ENCODE measurements around the gene GRID1. TPM values are rescaled to one million over a fixed set of nuclear protein-coding genes. Genes with fewer than 3 reads are reported as not detected.
A peak's percentile ranks its signal among the peaks of the same experiment; 100 is the strongest.

The GRID1 gene
- total RNA-seq, 1 experiment from 2014 or later: 0.37 TPM

GRCh38 chr10:85862771-85863170 lies 503.8 kb downstream of the GRID1 start (continued):
- no peak for TF ChIP-seq TP53 (CRISPR knock-in tag; IDR thresholded peaks at IDR 0.05)

GRCh38 chr10:85861513-85862197 lies 504.9 kb downstream of the GRID1 start:
- H3K9me3 Mint-ChIP-seq: peaks cover 24% of the 10 kb centered on the region
- DNase-seq (ENCODE audit: low spot score): no peak
- ATAC-seq: no peak
- no peaks in the 10 kb centered on the region for H3K36me3 Mint-ChIP-seq
- TF ChIP-seq, protein P1, sequence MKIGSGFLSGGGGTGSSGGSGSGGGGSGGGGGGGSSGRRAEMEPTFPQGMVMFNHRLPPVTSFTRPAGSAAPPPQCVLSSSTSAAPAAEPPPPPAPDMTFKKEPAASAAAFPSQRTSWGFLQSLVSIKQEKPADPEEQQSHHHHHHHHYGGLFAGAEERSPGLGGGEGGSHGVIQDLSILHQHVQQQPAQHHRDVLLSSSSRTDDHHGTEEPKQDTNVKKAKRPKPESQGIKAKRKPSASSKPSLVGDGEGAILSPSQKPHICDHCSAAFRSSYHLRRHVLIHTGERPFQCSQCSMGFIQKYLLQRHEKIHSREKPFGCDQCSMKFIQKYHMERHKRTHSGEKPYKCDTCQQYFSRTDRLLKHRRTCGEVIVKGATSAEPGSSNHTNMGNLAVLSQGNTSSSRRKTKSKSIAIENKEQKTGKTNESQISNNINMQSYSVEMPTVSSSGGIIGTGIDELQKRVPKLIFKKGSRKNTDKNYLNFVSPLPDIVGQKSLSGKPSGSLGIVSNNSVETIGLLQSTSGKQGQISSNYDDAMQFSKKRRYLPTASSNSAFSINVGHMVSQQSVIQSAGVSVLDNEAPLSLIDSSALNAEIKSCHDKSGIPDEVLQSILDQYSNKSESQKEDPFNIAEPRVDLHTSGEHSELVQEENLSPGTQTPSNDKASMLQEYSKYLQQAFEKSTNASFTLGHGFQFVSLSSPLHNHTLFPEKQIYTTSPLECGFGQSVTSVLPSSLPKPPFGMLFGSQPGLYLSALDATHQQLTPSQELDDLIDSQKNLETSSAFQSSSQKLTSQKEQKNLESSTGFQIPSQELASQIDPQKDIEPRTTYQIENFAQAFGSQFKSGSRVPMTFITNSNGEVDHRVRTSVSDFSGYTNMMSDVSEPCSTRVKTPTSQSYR (CRISPR knock-in tag; IDR thresholded peaks at IDR 0.05): no peak
- TF ChIP-seq, protein P2, sequence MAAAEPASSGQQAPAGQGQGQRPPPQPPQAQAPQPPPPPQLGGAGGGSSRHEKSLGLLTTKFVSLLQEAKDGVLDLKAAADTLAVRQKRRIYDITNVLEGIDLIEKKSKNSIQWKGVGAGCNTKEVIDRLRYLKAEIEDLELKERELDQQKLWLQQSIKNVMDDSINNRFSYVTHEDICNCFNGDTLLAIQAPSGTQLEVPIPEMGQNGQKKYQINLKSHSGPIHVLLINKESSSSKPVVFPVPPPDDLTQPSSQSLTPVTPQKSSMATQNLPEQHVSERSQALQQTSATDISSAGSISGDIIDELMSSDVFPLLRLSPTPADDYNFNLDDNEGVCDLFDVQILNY (CRISPR knock-in tag; IDR thresholded peaks at IDR 0.05): no peak
- TF ChIP-seq ZNF396 (CRISPR knock-in tag; IDR thresholded peaks at IDR 0.05; ENCODE audit: borderline replicate concordance): no peak
- no peak for TF ChIP-seq ZBTB43 (CRISPR knock-in tag; IDR thresholded peaks at IDR 0.05)
- TF ChIP-seq GRHL2 (CRISPR knock-in tag; IDR thresholded peaks at IDR 0.05; ENCODE audit: insufficient replicate concordance, severe bottlenecking): no peak
- no peak for TF ChIP-seq SMAD4 (CRISPR knock-in tag; IDR thresholded peaks at IDR 0.05)
- TF ChIP-seq, protein P3, sequence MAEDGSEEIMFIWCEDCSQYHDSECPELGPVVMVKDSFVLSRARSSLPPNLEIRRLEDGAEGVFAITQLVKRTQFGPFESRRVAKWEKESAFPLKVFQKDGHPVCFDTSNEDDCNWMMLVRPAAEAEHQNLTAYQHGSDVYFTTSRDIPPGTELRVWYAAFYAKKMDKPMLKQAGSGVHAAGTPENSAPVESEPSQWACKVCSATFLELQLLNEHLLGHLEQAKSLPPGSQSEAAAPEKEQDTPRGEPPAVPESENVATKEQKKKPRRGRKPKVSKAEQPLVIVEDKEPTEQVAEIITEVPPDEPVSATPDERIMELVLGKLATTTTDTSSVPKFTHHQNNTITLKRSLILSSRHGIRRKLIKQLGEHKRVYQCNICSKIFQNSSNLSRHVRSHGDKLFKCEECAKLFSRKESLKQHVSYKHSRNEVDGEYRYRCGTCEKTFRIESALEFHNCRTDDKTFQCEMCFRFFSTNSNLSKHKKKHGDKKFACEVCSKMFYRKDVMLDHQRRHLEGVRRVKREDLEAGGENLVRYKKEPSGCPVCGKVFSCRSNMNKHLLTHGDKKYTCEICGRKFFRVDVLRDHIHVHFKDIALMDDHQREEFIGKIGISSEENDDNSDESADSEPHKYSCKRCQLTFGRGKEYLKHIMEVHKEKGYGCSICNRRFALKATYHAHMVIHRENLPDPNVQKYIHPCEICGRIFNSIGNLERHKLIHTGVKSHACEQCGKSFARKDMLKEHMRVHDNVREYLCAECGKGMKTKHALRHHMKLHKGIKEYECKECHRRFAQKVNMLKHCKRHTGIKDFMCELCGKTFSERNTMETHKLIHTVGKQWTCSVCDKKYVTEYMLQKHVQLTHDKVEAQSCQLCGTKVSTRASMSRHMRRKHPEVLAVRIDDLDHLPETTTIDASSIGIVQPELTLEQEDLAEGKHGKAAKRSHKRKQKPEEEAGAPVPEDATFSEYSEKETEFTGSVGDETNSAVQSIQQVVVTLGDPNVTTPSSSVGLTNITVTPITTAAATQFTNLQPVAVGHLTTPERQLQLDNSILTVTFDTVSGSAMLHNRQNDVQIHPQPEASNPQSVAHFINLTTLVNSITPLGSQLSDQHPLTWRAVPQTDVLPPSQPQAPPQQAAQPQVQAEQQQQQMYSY (CRISPR knock-in tag; IDR thresholded peaks at IDR 0.05): no peak
- TF ChIP-seq, protein P4, sequence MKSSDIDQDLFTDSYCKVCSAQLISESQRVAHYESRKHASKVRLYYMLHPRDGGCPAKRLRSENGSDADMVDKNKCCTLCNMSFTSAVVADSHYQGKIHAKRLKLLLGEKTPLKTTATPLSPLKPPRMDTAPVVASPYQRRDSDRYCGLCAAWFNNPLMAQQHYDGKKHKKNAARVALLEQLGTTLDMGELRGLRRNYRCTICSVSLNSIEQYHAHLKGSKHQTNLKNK (CRISPR knock-in tag; IDR thresholded peaks at IDR 0.05): no peak
- no peak for TF ChIP-seq CREM (CRISPR knock-in tag; IDR thresholded peaks at IDR 0.05)
- TF ChIP-seq TP53 (CRISPR knock-in tag; IDR thresholded peaks at IDR 0.05): no peak
- TF ChIP-seq ELF4 (CRISPR knock-in tag; IDR thresholded peaks at IDR 0.05; ENCODE audit: low read depth): no peak
- TF ChIP-seq GABPB1 (CRISPR knock-in tag; IDR thresholded peaks at IDR 0.05): no peak
- H3K27ac Mint-ChIP-seq: no peak overlapping the region
- no peaks in the 10 kb centered on the region for H3K27me3 Mint-ChIP-seq (ENCODE audit: low read depth)
- POLR2A ChIA-PET: no interaction called here
- H3K4me3 Mint-ChIP-seq: no peak overlapping the region
- H3K4me1 Mint-ChIP-seq: peaks cover 29% of the 10 kb centered on the region
- CTCF ChIA-PET: no interaction called here

- ChIA-PET CTCF (no interaction called here), POLR2A (no interaction called here)
- DNase-seq (ENCODE audit: low spot score): no peak
- no peaks in the 10 kb centered on the region for H3K27me3 Mint-ChIP-seq (ENCODE audit: low read depth)
- H3K9me3 Mint-ChIP-seq: peaks cover 25% of the 10 kb centered on the region
- no peak overlapping the region for H3K27ac Mint-ChIP-seq
- H3K36me3 Mint-ChIP-seq: no peaks in the 10 kb centered on the region
- TF ChIP-seq, protein P5, sequence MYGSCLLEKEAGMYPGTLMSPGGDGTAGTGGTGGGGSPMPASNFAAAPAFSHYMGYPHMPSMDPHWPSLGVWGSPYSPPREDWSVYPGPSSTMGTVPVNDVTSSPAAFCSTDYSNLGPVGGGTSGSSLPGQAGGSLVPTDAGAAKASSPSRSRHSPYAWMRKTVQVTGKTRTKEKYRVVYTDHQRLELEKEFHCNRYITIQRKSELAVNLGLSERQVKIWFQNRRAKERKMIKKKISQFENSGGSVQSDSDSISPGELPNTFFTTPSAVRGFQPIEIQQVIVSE (CRISPR knock-in tag; IDR thresholded peaks at IDR 0.05; ENCODE audit: borderline replicate concordance): no peak
- H3K4me3 Mint-ChIP-seq: no peak overlapping the region
- peaks cover 25% of the 10 kb centered on the region for H3K4me1 Mint-ChIP-seq
- ATAC-seq: peak; percentile 21; the same call in 1 of the 2 replicates
These were observed 506.7 kb downstream of the GRID1 start for GRCh38 chr10:85859859-85860258.

Measured in WTC11 (cell line).